Ovary (tissue), 9 donors: ENCODE measurements around the gene RETSAT. TPM values are rescaled to one million over a fixed set of nuclear protein-coding genes. Genes with fewer than 3 reads are reported as not detected.
"Not testable (repeated sequence)": the region's sequence is repeated elsewhere in the genome, so short reads cannot be mapped to it uniquely, and the experiment has no call there.

Source experiments
- DNase-seq, 5 donors: peaks; one replicate each; pipeline ENCODE4 v3.0.0-alpha.2; 2019 to 2020
- H3K27ac ChIP-seq, 2 donors: fragments of 200-600 bp; one replicate each; pipeline versions ENCODE4 v1.5.1 to v1.8.0; 2019 to 2022
- H3K27me3 ChIP-seq: fragments of 200-600 bp; one replicate; pipeline ENCODE4 v1.8.0; 2022
- H3K36me3 ChIP-seq: fragments of 200-600 bp; sonication (generic); one replicate; pipeline ENCODE4 v1.5.1; 2019
- H3K4me1 ChIP-seq: one replicate; pipeline ENCODE4 v1.8.1; 2013; ENCODE audit warnings: mild to moderate bottlenecking, moderate library complexity; ENCODE audit not compliant: insufficient read depth
- H3K4me3 ChIP-seq: fragments of 200-600 bp; sonication (generic); one replicate; pipeline ENCODE4 v1.5.1; 2017
- H3K9me3 ChIP-seq, 2 donors: fragments of 200-600 bp in 1 of 2; sonication (generic) in 1 of 2; one replicate each; pipeline versions ENCODE4 v1.5.1 to v1.8.1; 2013 to 2019; ENCODE audit warnings: mild to moderate bottlenecking in 1 of 2, moderate library complexity in 1 of 2
- EP300 ChIP-seq: sonication (generic); formaldehyde crosslinking; IDR thresholded peaks from one replicate; pipeline ENCODE4 v1.6.1; 2017; ENCODE audit warnings: antibody characterized with exemption
- POLR2A ChIP-seq: fragments of 450-650 bp; IDR thresholded peaks from one replicate; pipeline ENCODE4 v1.6.1; 2017; ENCODE audit warnings: antibody characterized with exemption, mild to moderate bottlenecking, moderate library complexity
- WGBS, 3 donors: extraction: QIAGEN DNeasy Blood & Tissue Kit in 1 of 3; methylation state at CpG; one replicate each; pipeline versions ENCODE4 v1.1.5 to v1.1.7; 2013 to 2017; 5-methylcytosine and 5-hydroxymethylcytosine counted together
- intact Hi-C, 4 donors: fragments of 100-400 bp; cut with DNase I; formaldehyde crosslinking; loops; one replicate each; pipeline versions ENCODE4 v1.11.0 to v1.15.1; 2022 to 2023
- polyA plus RNA-seq, 2 donors: library from polyadenylated mRNA; stranded (reverse); fragments of 200-250 nt in 1 of 2; fragments of 350-450 nt in 1 of 2; fragmentation: Illumina TruSeq in 1 of 2; extraction: RNeasy Lipid Tissue Mini Kit (QIAGEN cat#74804) in 1 of 2; gene quantifications; one replicate each; pipeline ENCODE4 v1.2.3, GENCODE V29; 2013 to 2014
- total RNA-seq, 7 donors: library from RNA; depleted of rRNA in 2 of 7; stranded (reverse); fragments of >200 nt in 2 of 7; fragmentation: NEBNext Ultra II Directional in 3 of 7; extraction: Animal tissue kit (Norgen Biotek cat#: 25700) in 3 of 7; gene quantifications; one replicate each; pipeline versions ENCODE4 v1.1.0 to v1.2.4, GENCODE V29; 2016 to 2023
- TF ChIP-seq, protein P1 (sequence below), 3 donors: fragments of 450-650 bp in 2 of 3; fragments of 200-600 bp in 1 of 3; IDR thresholded peaks; one replicate each; pipeline versions ENCODE4 v1.5.1 to v1.8.0; 2016 to 2022; ENCODE audit warnings: antibody characterized with exemption in 3 of 3, mild to moderate bottlenecking in 1 of 3
- donor health status: DM: no; HTN: no; CAD: no; lungs with moderate emphysema.
- donor health status: DM: no; HTN: no; CAD: no.
- donor health status: Bipolar disorder and iron deficiency.
- donor health status: DM: yes; HTN: yes; CAD: no.
- donor health status: DM: no; HTN: no; CAD: no.
- donor health status: DM: yes; HTN: yes; CAD: no.

Gene RETSAT
- total and polyA plus RNA-seq, 9 donors = 13.4 to 29.4 (median 24.8) TPM

DNA sequence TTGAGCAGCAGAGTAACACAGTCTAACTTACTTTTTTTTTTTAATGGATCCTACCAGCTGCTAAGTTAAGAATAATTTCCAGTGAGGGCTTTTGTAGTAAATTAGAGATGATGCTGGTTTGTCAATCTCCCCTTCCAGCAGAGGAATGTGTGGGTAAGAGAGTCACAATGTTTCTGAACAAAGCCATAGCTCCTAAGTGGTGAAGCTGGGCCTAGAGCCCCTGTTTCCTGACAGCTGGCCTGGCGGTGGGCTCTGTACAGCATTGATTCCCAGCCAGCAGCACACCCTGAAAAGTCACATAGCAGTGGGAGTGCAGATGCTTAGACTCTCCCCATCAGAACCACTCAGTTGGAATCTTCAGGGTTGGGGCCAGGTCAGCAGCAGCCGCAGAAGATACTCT lies 31.4 kb upstream of the RETSAT start:
- no peak for DNase-seq
- 37 to 57% (median 44%) methylated on average over 2 of the region's 2 CpGs for WGBS, 3 donors
- no peak for TF ChIP-seq EP300
- Histone ChIP-seq H3K4me3 (no peak overlapping the region), H3K4me1 (no peaks in the 10 kb centered on the region), H3K36me3 (no peaks in the 10 kb centered on the region), H3K27ac (no peak overlapping the region), H3K9me3 (no peaks in the 10 kb centered on the region), H3K27me3 (no peaks in the 10 kb centered on the region)
- intact Hi-C loops = no loop called here

DNA sequence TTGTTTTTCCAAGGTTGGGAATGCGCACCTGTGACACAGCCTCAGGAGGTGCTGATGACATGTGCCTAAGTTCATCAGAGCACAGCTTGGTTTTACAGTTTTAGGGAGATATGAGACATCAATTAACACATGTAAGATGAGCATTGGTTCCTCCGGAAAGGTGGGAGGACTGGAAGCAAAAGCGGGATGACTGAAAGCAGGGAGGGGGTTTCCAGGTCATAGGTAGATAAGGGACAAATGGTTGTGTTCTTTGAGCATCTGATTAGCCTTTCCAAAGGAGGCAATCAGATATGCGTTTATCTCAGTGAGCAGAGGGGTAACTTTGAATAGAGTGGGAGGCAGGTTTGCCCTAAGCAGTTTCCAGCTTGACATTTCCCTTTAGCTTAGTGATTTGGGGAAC lies 29.5 kb upstream of the RETSAT start:
- intact Hi-C loops = no loop called here
- H3K27ac ChIP-seq = no peak overlapping the region
- H3K36me3 ChIP-seq = no peaks in the 10 kb centered on the region
- no peak overlapping the region for H3K4me3 ChIP-seq
- no peaks in the 10 kb centered on the region for H3K4me1 ChIP-seq
- no peak for DNase-seq
- no peaks in the 10 kb centered on the region for H3K9me3 ChIP-seq
- 83 to 87% (median 85%) methylated on average over 4 of the region's 4 CpGs for WGBS, 3 donors
- TF ChIP-seq POLR2A = no peak
- no peak for TF ChIP-seq EP300
- TF ChIP-seq, protein P1, sequence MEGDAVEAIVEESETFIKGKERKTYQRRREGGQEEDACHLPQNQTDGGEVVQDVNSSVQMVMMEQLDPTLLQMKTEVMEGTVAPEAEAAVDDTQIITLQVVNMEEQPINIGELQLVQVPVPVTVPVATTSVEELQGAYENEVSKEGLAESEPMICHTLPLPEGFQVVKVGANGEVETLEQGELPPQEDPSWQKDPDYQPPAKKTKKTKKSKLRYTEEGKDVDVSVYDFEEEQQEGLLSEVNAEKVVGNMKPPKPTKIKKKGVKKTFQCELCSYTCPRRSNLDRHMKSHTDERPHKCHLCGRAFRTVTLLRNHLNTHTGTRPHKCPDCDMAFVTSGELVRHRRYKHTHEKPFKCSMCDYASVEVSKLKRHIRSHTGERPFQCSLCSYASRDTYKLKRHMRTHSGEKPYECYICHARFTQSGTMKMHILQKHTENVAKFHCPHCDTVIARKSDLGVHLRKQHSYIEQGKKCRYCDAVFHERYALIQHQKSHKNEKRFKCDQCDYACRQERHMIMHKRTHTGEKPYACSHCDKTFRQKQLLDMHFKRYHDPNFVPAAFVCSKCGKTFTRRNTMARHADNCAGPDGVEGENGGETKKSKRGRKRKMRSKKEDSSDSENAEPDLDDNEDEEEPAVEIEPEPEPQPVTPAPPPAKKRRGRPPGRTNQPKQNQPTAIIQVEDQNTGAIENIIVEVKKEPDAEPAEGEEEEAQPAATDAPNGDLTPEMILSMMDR (IDR thresholded peaks at IDR 0.05) = no peak
- no peaks in the 10 kb centered on the region for H3K27me3 ChIP-seq

DNA sequence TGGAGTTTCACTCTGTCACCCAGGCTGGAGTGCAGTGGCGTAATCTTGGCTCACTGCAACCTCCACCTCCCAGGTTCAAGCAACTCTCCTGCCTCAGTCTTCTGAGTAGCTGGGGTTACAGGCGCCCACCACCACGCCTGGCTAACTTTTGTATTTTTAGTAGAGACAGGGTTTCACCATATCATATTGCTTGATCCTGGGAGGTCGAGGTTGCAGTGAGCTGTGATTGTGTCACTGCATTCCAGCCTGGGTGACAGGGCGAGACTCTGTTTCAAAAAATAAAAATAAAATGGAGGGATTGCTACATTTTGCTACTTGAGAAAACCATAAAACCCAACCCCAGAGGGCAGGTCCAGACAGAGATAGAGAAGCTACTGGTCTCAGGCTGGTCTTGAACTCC lies 28.8 kb upstream of the RETSAT start:
- H3K27ac ChIP-seq, intact Hi-C loops, H3K36me3 ChIP-seq, H3K4me3 ChIP-seq, H3K4me1 ChIP-seq, H3K27me3 ChIP-seq, H3K9me3 ChIP-seq, DNase-seq: not testable (repeated sequence)
- 93 to 96% (median 93%) methylated on average over 5 of the region's 5 CpGs for WGBS, 3 donors

DNA sequence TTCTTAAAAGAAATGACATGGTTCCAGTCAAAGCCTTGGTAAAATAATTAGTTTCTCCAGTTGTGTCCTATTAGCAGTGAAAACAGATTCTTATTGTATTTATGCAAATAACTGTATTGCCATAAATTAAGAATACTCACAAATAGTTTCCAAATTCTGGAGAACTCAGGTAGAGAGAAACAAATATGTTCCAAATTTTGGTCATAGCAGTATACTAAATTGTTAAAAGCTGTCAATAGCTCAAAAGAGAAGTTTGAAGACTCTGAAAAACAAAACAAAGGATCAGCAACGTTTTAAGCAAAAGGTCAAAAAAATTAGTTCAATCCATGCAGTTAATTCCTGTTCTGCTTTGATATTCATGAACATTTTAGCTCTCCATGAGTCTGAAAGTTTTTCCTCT lies 25.7 kb upstream of the RETSAT start:
- Histone ChIP-seq H3K4me3 (no peak overlapping the region), H3K27me3 (no peaks in the 10 kb centered on the region), H3K9me3 (no peaks in the 10 kb centered on the region), H3K4me1 (no peaks in the 10 kb centered on the region), H3K27ac (no peak overlapping the region), H3K36me3 (no peaks in the 10 kb centered on the region)
- intact Hi-C loops = no loop called here
- WGBS, 3 donors = 84 to 96% (median 85%) methylated on average over 1 of the region's 1 CpG
- DNase-seq = no peak
- TF ChIP-seq, protein P1 (IDR thresholded peaks at IDR 0.05) = no peak
- TF ChIP-seq EP300 (no peak), POLR2A (no peak)

DNA sequence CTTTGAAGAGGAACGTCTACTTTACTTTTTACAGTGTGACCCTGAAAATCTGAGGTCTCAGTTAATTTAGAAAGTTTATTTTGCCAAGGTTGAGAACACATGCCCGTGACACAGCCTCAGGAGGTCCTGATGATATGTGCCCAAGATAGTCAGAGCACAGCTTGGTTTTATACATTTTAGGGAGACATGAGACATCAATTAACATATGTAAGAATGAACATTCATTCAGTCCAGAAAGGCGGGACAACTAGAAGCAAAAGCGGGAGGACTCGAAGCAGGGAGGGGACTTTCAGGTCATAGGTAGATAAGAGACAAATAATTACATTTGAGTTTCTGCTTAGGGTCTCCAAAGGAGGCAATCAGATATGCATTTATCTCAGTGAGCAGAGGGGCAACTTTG lies 23.9 kb upstream of the RETSAT start:
- Histone ChIP-seq H3K36me3 (no peaks in the 10 kb centered on the region), H3K4me3 (no peak overlapping the region), H3K27ac (no peak overlapping the region), H3K9me3 (no peaks in the 10 kb centered on the region), H3K4me1 (no peaks in the 10 kb centered on the region), H3K27me3 (no peaks in the 10 kb centered on the region)
- intact Hi-C loops = no loop called here
- 79 to 84% (median 81%) methylated on average over 5 of the region's 5 CpGs for WGBS, 3 donors
- no peak for TF ChIP-seq POLR2A
- no peak for TF ChIP-seq EP300
- TF ChIP-seq, protein P1 (IDR thresholded peaks at IDR 0.05) = no peak
- DNase-seq = no peak

DNA sequence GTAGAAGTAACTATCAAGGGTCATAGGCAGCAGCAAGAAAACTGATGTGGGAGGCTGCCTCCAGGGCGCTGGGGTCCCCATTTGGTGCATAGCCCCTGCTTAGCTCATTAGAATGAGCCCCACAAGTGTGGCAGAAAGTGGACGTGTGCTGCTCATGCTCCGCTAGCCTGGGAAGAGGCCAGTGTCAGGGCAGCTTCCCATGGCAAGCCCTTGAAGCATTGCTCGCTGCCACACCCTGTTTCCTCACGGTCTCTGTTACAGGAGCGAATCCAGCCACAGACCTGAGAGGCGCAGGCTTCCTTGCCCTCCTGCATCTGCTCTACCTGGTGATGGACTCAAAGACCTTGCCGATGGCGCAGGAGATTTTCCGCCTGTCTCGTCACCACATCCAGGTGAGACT lies 22.8 kb upstream of the RETSAT start:
- 93 to 96% (median 94%) methylated on average over 11 of the region's 11 CpGs for WGBS, 3 donors
- no peaks in the 10 kb centered on the region for H3K9me3 ChIP-seq
- no peaks in the 10 kb centered on the region for H3K36me3 ChIP-seq
- DNase-seq = no peak
- no peaks in the 10 kb centered on the region for H3K27me3 ChIP-seq
- H3K4me3 ChIP-seq = no peak overlapping the region
- no peak overlapping the region for H3K27ac ChIP-seq
- TF ChIP-seq EP300 (no peak), POLR2A (no peak)
- TF ChIP-seq, protein P1 (IDR thresholded peaks at IDR 0.05) = no peak
- no peaks in the 10 kb centered on the region for H3K4me1 ChIP-seq
- intact Hi-C loops = no loop called here
